Kidney capillary endothelial cell (primary cell): ENCODE data around the gene PTF1A.
"Not testable (repeated sequence)": the region's sequence is repeated elsewhere in the genome, so short reads cannot be mapped to it uniquely, and the experiment has no call there.

ENCODE experiments used
- DNase-seq: peaks from one replicate; pipeline ENCODE4 v3.0.0-alpha.2; 2018; ENCODE audit warnings: low spot score

Gene PTF1A

GRCh38 chr10:23203369-23204325 lies 11.5 kb downstream of the PTF1A start:
- DNase-seq = no peak

DNA sequence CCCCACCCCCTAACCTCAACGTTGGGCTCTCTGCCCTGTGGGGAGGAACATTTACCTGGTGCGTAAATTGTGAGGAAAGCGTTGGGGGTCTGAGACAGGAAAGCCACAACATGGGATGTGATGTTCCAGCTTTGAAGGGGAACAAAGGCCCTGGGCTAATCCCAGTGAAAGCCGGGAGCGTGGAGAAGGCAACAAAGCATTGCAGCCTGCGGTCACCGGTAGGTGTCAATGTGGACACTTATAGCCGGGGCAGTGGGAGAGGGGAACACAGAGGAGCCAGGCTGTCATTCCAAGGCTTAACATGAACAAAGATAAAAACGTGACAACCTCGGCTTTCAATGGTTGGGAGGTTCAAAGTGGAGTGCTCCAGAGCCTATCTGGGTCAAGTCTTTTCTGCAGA lies 12.7 kb downstream of the PTF1A start:
- DNase-seq = no peak

GRCh38 chr10:23205972-23206642 lies 14.0 kb downstream of the PTF1A start:
- DNase-seq = no peak

DNA sequence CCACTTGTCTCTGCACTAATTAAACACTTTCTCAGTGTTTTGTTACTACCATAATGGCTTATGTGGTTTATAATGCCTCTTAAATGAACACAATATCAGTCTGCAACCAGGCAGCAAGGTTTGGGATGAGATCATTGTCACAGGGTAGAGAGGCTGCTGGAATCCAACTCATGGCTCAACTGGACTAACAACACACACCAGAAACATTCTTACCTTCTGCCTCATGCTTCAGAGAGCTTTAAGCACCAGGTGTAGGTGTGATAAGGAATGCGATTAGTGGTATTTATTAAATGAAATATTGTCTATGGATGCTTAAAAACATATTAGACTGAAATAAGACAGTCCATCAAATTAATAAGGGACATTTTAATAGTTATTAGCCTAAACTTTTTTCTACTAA lies 25.4 kb downstream of the PTF1A start:
- no peak for DNase-seq

- DNase-seq = no peak
These were observed 38.5 kb downstream of the PTF1A start for GRCh38 chr10:23230582-23230981.

GRCh38 chr10:23238015-23238414 lies 45.9 kb downstream of the PTF1A start:
- no peak for DNase-seq

- DNase-seq = not testable (repeated sequence)
These were observed 49.7 kb downstream of the PTF1A start for GRCh38 chr10:23241779-23242178.
